Ectodermal cell (in vitro differentiated cells): ENCODE data around the gene ACER2.
"Not testable (repeated sequence)": the region's sequence is repeated elsewhere in the genome, so short reads cannot be mapped to it uniquely, and the experiment has no call there.

Experiments used
- H3K27ac ChIP-seq: 2 replicates; pipeline ENCODE4 v1.7.0; 2013; ENCODE audit warnings: mild to moderate bottlenecking, low read depth, low read length; ENCODE audit not compliant: insufficient read depth, poor library complexity, severe bottlenecking
- H3K27me3 ChIP-seq: 2 replicates; pipeline ENCODE4 v1.7.0; 2013; ENCODE audit warnings: mild to moderate bottlenecking, low read length; ENCODE audit not compliant: insufficient read depth, control insufficient read depth, poor library complexity, severe bottlenecking
- H3K36me3 ChIP-seq: one replicate; pipeline ENCODE4 v1.7.0; 2013; ENCODE audit warnings: low read length; ENCODE audit not compliant: control insufficient read depth, insufficient read depth
- H3K4me1 ChIP-seq: one replicate; pipeline ENCODE4 v1.7.0; 2013; ENCODE audit warnings: low read length; ENCODE audit not compliant: control insufficient read depth, insufficient read depth
- H3K4me3 ChIP-seq: 2 replicates; pipeline ENCODE4 v1.7.0; 2013; ENCODE audit warnings: low read depth, low read length, control low read depth; ENCODE audit not compliant: insufficient read depth
- H3K9me3 ChIP-seq: 2 replicates; pipeline ENCODE4 v1.7.0; 2013; ENCODE audit warnings: mild to moderate bottlenecking, low read length, moderate library complexity; ENCODE audit not compliant: control insufficient read depth
- WGBS, 2 experiments: methylation state at CpG; one replicate each; pipeline ENCODE4 v1.1.7; 2013; ENCODE audit warnings: missing lambda C conversion rate in 2 of 2; 5-methylcytosine and 5-hydroxymethylcytosine counted together

The ACER2 gene

DNA sequence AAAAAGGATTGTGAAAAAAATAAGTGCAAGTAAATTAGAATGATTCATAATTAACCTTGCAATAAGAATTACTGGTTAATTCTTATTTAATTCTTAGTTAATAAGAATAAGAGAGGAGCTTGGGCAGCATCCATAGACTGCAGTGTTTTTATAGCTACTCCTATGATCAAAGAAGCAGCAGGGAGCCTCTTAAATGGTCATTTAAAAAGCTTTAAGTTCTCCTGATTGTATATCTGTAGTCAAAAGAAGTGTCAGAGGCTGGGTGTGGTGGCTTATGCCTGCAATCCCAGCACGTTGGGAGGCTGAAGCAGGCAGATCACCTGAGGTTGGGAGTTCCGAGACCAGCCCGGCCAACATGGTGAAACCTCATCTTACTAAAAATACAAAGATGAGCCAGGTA, 14.4 kb downstream of the ACER2 start:
- Histone ChIP-seq H3K36me3 (no peaks in the 10 kb centered on the region), H3K9me3 (no peaks in the 10 kb centered on the region), H3K27ac (no peak overlapping the region), H3K4me3 (no peak overlapping the region), H3K27me3 (no peaks in the 10 kb centered on the region), H3K4me1 (no peaks in the 10 kb centered on the region)
- 71 to 72% methylated on average over 3 of the region's 3 CpGs for WGBS, 2 experiments

DNA sequence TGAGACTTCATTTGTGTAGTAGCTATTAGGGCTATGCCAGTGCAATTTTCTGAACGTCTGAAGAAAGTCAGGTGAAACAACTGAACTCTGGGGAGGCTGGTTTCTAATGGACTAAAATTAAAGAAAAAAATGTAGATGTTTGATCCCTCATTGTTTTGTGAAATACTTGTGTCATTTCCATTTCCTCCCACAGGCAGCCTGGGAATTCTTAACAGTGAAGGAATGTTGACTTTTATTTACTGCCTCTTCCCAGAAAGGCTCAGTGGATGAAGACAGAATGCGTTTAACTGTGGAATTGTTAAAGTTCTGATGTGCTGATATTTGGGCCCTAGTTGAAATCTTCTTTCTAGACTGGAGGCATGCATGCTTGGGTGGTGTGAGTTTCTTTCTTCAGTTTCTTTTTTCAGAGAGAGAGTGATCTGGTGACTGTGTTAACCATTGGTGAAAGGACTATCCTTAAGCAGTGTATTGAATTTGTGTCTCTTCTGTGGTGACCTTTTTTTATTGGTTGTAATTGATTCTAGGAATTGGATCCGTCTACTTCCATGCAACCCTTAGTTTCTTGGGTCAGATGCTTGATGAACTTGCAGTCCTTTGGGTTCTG, 15.5 kb downstream of the ACER2 start:
- 65 to 68% methylated on average over 3 of the region's 3 CpGs for WGBS, 2 experiments
- Histone ChIP-seq H3K36me3 (no peaks in the 10 kb centered on the region), H3K27ac (no peak overlapping the region), H3K4me1 (no peaks in the 10 kb centered on the region), H3K9me3 (no peaks in the 10 kb centered on the region), H3K4me3 (no peak overlapping the region), H3K27me3 (no peaks in the 10 kb centered on the region)

DNA sequence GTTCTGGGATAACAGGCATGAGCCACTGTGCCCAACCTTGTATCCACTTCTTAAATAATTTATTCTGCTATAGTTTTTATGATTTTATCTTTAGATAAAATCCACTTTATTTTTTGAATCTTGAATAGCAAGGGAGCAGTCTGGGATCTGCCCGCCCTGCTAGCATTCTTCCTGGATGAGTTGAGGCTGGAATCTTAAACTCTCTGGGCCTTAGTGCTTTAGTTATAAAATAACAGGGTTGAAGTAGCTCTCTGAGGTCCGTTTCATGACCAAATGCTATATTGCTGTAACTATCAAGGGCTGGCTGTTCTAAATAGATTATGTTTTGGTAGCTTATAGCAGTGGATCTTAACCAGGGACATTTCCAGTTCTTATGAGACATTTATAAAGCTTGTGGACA, 20.8 kb downstream of the ACER2 start:
- peaks cover 2% of the 10 kb centered on the region for H3K36me3 ChIP-seq
- 90 to 92% methylated on average over 2 of the region's 2 CpGs for WGBS, 2 experiments
- H3K27me3 ChIP-seq = no peaks in the 10 kb centered on the region
- no peaks in the 10 kb centered on the region for H3K9me3 ChIP-seq
- H3K27ac ChIP-seq = no peak overlapping the region
- H3K4me3 ChIP-seq = no peak overlapping the region
- no peaks in the 10 kb centered on the region for H3K4me1 ChIP-seq

DNA sequence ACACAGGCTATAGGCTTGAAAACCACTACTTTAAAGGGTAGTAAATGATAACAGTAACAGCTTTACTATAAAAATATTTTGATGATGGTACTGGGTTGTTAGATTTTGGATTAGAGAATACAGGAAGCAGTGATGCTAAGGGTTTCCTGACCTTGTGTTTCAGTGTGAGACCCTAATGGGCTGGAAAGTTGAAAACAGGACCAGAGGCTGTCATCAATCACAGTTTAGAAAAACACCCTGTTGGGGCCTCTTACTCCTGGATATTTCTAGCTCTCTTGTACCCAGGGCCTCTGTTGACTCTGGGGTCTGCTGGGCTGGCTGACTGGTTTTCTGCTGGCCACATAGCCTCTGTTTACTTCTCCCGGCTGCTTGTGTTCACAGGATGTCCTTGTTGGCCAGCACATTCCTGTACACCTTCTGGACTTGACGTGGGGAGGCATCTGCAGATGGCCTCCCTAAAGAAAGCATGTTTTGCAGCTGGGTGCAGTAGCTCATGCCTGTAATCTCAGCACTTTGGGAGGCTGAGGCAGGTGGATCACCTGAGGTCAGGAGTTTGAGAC, 21.5 kb downstream of the ACER2 start:
- 88 to 91% methylated on average over 2 of the region's 2 CpGs for WGBS, 2 experiments
- Histone ChIP-seq H3K9me3 (no peaks in the 10 kb centered on the region), H3K27ac (no peak overlapping the region), H3K36me3 (peaks cover 9% of the 10 kb centered on the region), H3K4me3 (no peak overlapping the region), H3K27me3 (no peaks in the 10 kb centered on the region), H3K4me1 (no peaks in the 10 kb centered on the region)

DNA sequence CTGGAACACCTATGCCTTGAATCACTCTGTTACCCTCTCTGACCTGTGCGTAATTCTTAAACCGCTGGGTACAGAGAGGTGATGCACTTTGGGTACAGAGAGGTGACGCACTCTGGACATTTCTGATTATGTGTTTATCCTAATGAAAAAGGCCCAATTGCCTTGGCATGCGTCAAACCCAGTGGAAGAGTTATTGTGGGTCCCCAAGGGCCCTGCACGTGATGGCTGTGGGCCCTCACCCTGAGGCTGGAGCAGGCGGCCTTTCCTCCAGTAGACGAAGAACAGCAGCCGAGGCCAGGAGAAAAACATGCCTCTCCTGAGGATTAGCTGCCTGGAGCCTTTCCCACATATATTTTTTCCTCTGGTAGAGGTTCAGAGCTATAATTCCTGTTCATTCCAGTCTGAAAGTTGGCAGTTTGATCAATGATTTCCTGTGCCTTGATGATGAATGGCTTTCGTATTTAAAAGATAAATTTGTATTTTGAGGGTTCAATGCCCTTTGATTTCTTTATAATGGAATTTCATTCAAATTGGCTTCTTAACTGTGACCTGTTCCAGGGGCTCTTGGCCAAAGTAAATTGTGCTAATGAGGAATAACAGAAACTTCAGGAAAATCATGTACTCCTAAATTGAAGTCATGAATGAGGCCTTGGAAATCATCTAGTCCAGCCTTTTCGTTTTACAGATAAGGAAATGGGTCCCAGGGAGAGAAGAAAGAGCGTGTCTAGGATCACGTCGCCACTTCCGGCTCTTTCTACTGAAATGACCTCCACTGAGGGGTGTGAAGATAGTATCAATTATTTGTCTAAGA, 22.8 kb downstream of the ACER2 start:
- no peak overlapping the region for H3K27ac ChIP-seq
- WGBS, 2 experiments = 90 to 94% methylated on average over 14 of the region's 14 CpGs
- H3K4me1 ChIP-seq = no peaks in the 10 kb centered on the region
- H3K4me3 ChIP-seq = no peak overlapping the region
- peaks cover 10% of the 10 kb centered on the region for H3K36me3 ChIP-seq
- no peaks in the 10 kb centered on the region for H3K27me3 ChIP-seq
- H3K9me3 ChIP-seq = no peaks in the 10 kb centered on the region

DNA sequence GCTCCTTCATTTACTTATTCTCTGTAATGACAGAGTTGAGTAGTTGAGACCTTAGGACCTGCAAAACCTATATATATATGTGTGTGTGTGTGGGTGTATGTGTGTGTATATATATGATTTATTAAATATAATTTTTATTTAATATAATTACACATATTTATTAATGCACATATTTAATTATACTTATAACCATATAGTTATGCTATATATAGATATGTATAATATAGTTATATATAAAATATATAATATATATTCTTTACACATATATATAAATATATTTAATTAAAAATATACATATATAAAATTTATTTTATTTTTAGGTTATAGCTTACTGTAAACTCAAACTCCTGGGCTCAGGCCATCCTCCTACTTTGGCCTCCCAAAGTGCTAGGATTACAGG, 23.7 kb downstream of the ACER2 start:
- H3K27me3 ChIP-seq = no peaks in the 10 kb centered on the region
- no peaks in the 10 kb centered on the region for H3K9me3 ChIP-seq
- H3K4me3 ChIP-seq = no peak overlapping the region
- H3K4me1 ChIP-seq = no peaks in the 10 kb centered on the region
- peaks cover 10% of the 10 kb centered on the region for H3K36me3 ChIP-seq
- no peak overlapping the region for H3K27ac ChIP-seq

DNA sequence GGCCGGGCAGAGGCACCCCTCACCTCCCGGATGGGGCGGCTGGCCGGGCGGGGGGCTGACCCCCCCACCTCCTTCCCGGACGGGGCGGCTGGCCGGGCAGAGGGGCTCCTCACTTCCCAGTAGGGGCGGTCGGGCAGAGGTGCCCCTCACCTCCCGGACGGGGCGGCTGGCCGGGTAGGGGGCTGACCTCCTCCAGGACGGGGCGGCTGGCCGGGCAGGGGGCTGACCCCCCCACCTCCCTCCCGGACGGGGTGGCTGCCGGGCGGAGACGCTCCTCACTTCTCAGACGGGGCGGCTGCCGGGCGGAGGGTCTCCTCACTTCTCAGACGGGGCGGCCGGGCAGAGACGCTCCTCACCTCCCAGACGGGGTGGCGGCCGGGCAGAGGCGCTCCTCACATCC, 24.9 kb downstream of the ACER2 start:
- H3K27ac ChIP-seq, H3K9me3 ChIP-seq, H3K4me1 ChIP-seq, H3K4me3 ChIP-seq, H3K27me3 ChIP-seq: not testable (repeated sequence)
- 94 to 97% methylated on average over 25 to 33 of the region's 35 CpGs for WGBS, 2 experiments
- H3K36me3 ChIP-seq = peaks cover 10% of the 10 kb centered on the region

DNA sequence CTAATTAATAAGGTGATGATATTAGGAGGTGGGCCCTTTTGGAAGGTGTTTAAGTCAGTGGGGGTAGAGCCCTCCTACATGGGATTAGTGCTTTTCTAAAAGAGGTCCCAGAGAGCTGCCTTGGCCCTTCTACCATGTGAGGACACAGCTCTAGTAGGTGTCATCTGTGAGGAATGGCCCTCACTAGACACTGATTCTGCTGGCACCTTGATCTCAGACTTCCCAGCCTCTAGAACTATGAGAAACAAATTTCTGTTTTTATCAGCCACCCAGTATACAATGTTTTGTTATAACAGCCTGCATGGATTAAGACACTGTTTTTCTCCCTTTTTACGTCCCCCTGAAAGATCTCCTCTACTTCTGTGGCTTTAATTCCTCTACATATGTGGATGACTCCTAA, 31.6 kb downstream of the ACER2 start:
- Histone ChIP-seq H3K27ac (no peak overlapping the region), H3K27me3 (no peaks in the 10 kb centered on the region), H3K4me1 (no peaks in the 10 kb centered on the region), H3K9me3 (no peaks in the 10 kb centered on the region), H3K4me3 (no peak overlapping the region), H3K36me3 (peaks cover under 1% of the 10 kb centered on the region)
- 91 to 98% methylated on average over 1 of the region's 1 CpG for WGBS, 2 experiments

DNA sequence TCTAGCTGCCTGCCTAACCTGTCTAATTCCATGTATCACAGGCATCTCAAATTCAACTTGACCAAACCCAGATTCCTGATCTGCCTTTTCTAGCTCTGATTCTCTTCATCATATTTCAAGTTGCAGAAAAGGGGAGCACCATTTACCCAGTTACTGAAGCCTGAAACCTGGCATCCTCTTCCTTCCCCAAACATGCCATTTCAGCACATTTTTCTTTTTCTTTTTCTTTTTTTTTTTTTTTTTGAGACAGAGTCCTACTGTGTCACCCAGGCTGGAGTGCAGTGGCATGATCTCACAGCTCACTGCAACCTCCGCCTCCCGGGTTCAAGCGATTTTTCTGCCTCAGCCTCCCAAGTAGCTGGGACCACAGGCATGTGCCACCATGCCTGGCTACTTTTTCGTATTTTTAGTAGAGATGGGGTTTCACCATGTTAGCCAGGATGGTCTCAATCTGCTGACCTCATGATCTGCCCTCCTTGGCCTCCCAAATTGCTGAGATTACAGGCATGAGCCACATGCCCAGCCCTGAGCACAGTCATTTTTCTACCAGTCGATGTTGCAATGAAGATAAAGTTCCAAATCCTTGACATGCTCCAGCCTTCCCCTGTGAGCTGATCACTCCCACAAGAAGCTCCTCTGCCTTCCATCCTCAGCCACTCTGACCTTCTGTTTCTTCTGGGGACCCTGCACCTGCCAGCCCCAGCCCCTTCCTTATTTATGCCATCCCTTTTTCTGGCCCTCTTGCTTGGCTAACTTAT, 32.2 kb downstream of the ACER2 start:
- WGBS, 2 experiments = 92 to 93% methylated on average over 5 of the region's 5 CpGs
- peaks cover 6% of the 10 kb centered on the region for H3K4me1 ChIP-seq

DNA sequence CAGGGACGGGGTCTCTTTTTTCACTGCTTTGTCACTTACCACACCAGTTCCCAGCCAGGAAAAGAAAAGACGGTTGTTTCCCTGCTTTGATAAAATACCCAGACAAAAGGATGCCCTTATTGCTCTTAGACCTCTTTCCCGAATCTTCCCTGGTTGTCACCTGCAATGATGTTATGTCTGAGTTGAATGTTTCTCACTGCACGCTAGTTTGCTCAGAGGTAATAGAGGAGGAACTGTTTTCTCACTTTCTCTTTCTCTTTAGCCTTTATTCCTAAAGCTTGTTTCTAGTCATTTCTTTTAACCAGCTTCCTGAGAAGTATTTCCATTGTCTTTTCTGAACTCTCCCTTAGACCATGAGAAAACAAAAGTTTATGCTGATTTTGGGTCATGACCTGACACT, 32.9 kb downstream of the ACER2 start:
- 63 to 82% methylated on average over 3 to 4 of the region's 4 CpGs for WGBS, 2 experiments
- H3K4me3 ChIP-seq = no peak overlapping the region
- H3K27ac ChIP-seq = no peak overlapping the region
- H3K36me3 ChIP-seq = no peaks in the 10 kb centered on the region
- no peaks in the 10 kb centered on the region for H3K27me3 ChIP-seq
- H3K9me3 ChIP-seq = no peaks in the 10 kb centered on the region
- H3K4me1 ChIP-seq = peaks cover 10% of the 10 kb centered on the region

More for the DNA sequence above, 32.2 kb downstream of the ACER2 start:
- Histone ChIP-seq H3K4me3 (no peak overlapping the region), H3K9me3 (no peaks in the 10 kb centered on the region), H3K27me3 (no peaks in the 10 kb centered on the region), H3K27ac (no peak overlapping the region), H3K36me3 (no peaks in the 10 kb centered on the region)
